Natural killer cell (primary cell): ENCODE measurements around the gene PPIP5K2. TPM values are rescaled to one million over a fixed set of nuclear protein-coding genes. Genes with fewer than 3 reads are reported as not detected.
"Not testable (repeated sequence)": the region's sequence is repeated elsewhere in the genome, so short reads cannot be mapped to it uniquely, and the experiment has no call there.

Experiments used
- ATAC-seq, 3 donors: fragments of 150-1000 bp in 2 of 3; fragments of 200-7000 bp in 1 of 3; cut with Tn5 transposase; 1 replicate in 1 of 3; 2 replicates in 2 of 3; pipeline ENCODE4 v1.10.0; 2021; ENCODE audit warnings: mild to moderate bottlenecking in 2 of 3, moderate library complexity in 2 of 3
- DNase-seq, 2 donors: peaks; one replicate each; pipeline versions ENCODE4 v3.0.0 to v3.0.0-alpha.2; 2013 to 2021; ENCODE audit warnings: mixed read lengths in 1 of 2
- H3K27ac ChIP-seq: one replicate; pipeline ENCODE4 v1.5.1; 2013; ENCODE audit warnings: mild to moderate bottlenecking, low read length
- H3K27me3 ChIP-seq: one replicate; pipeline ENCODE4 v1.6.1; 2013; ENCODE audit warnings: low read length; ENCODE audit not compliant: control insufficient read depth, insufficient read depth
- H3K36me3 ChIP-seq: one replicate; pipeline ENCODE4 v1.6.1; 2013; ENCODE audit warnings: low read length; ENCODE audit not compliant: control insufficient read depth, insufficient read depth
- H3K4me1 ChIP-seq: one replicate; pipeline ENCODE4 v1.6.1; 2013; ENCODE audit warnings: low read length; ENCODE audit not compliant: control insufficient read depth, insufficient read depth
- H3K4me3 ChIP-seq: one replicate; pipeline ENCODE4 v1.5.1; 2013; ENCODE audit warnings: low read length
- H3K9me3 ChIP-seq: one replicate; pipeline ENCODE4 v1.6.1; 2013; ENCODE audit warnings: low read length; ENCODE audit not compliant: control insufficient read depth, insufficient read depth
- H3K27ac Mint-ChIP-seq, 2 donors: one replicate each; pipeline ENCODE4 v1.8.0; 2022; ENCODE audit warnings: mild to moderate bottlenecking in 2 of 2, mixed read lengths in 2 of 2, moderate library complexity in 1 of 2
- H3K27me3 Mint-ChIP-seq, 2 donors: one replicate each; pipeline ENCODE4 v1.8.0; 2022; ENCODE audit warnings: low read depth in 2 of 2, mixed read lengths in 2 of 2
- H3K36me3 Mint-ChIP-seq: one replicate; pipeline ENCODE4 v1.8.0; 2022; ENCODE audit warnings: mixed read lengths
- H3K4me1 Mint-ChIP-seq, 2 donors: one replicate each; pipeline ENCODE4 v1.8.0; 2022; ENCODE audit warnings: mixed read lengths in 2 of 2
- H3K4me3 Mint-ChIP-seq: one replicate; pipeline ENCODE4 v1.8.0; 2022; ENCODE audit warnings: mild to moderate bottlenecking, moderate library complexity, mixed read lengths
- H3K9me3 Mint-ChIP-seq, 2 donors: one replicate each; pipeline ENCODE4 v1.8.0; 2022; ENCODE audit warnings: mixed read lengths in 2 of 2
- CTCF ChIP-seq: fragments of 200-600 bp; IDR thresholded peaks from one replicate; pipeline ENCODE4 v1.8.0; 2022; ENCODE audit warnings: antibody characterized with exemption
- WGBS: methylation state at CpG from one replicate; pipeline ENCODE4 v1.1.7; 2013; ENCODE audit warnings: missing lambda C conversion rate; ENCODE audit not compliant: insufficient coverage; 5-methylcytosine and 5-hydroxymethylcytosine counted together
- intact Hi-C: fragments of 100-400 bp; cut with micrococcal nuclease; formaldehyde crosslinking; loops from one replicate; pipeline ENCODE4 v1.14.2; 2022
- total RNA-seq, 4 donors: library from RNA; stranded (reverse); fragments of 120-200 nt in 1 of 4; gene quantifications; one replicate each; pipeline versions ENCODE4 v1.2.3 to v1.2.4, GENCODE V29; 2013 to 2022

The PPIP5K2 gene
- total RNA-seq, 3 donors from 2014 or later (not counting 1 experiment from before 2014, with no cell fraction given), result 71.4 to 85.3 (median 72.8) TPM

- Histone ChIP-seq H3K36me3 (no peaks in the 10 kb centered on the region), H3K9me3 (no peaks in the 10 kb centered on the region), H3K4me3 (no peak overlapping the region), H3K27me3 (no peaks in the 10 kb centered on the region), H3K27ac (no peak overlapping the region), H3K4me1 (no peaks in the 10 kb centered on the region)
- intact Hi-C loops, result no loop called here
- Mint-ChIP-seq H3K36me3 (no peaks in the 10 kb centered on the region), H3K9me3 (no peaks in the 10 kb centered on the region), H3K4me3 (no peak overlapping the region), H3K4me1 (peaks cover 18% of the 10 kb centered on the region in 2 donors), H3K27ac (no peak overlapping the region), H3K27me3 (no peaks in the 10 kb centered on the region)
- 6% methylated on average over 2 of the region's 2 CpGs for WGBS
- ATAC-seq, result no peak
- no peak for TF ChIP-seq CTCF
- DNase-seq, result no peak
Observed at GRCh38 chr5:103216137-103216536, 96.0 kb downstream of the PPIP5K2 start.

GRCh38 chr5:103216697-103217096 lies 96.6 kb downstream of the PPIP5K2 start:
- H3K36me3 Mint-ChIP-seq, result no peaks in the 10 kb centered on the region
- Histone ChIP-seq H3K36me3 (no peaks in the 10 kb centered on the region), H3K4me3 (no peak overlapping the region), H3K9me3 (no peaks in the 10 kb centered on the region), H3K4me1 (no peaks in the 10 kb centered on the region), H3K27ac (no peak overlapping the region), H3K27me3 (no peaks in the 10 kb centered on the region)
- no peaks in the 10 kb centered on the region for H3K27me3 Mint-ChIP-seq
- no CpG with 5 or more reads among the region's 2 CpGs for WGBS
- peaks cover 13% of the 10 kb centered on the region in 2 donors for H3K4me1 Mint-ChIP-seq
- H3K9me3 Mint-ChIP-seq, result no peaks in the 10 kb centered on the region
- intact Hi-C loops, result no loop called here
- no peak for DNase-seq
- no peak for TF ChIP-seq CTCF
- H3K4me3 Mint-ChIP-seq, result no peak overlapping the region
- no peak for ATAC-seq
- no peak overlapping the region for H3K27ac Mint-ChIP-seq

DNA sequence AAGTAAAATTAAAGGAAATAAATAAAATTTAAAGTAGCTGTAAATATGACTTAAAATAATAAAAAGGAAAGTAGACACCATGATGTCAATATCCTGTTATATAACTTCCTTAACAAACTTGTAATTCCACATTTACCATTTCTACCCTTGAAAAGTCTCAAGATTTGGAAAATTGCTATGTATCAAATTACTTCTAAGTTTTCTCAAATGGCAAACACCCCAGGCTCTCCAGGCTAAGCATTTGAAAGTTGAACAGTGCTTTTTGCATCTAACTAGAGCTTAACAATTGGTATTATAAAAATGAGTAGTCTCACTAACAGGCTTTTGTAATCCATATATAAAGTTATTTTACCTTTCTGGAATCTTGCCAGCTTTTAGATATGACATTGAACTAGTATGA lies 97.0 kb downstream of the PPIP5K2 start:
- Mint-ChIP-seq H3K27ac (no peak overlapping the region), H3K9me3 (no peaks in the 10 kb centered on the region), H3K36me3 (no peaks in the 10 kb centered on the region), H3K4me3 (no peak overlapping the region), H3K27me3 (no peaks in the 10 kb centered on the region), H3K4me1 (peaks cover 8 to 9% of the 10 kb centered on the region in 2 donors)
- no peaks in the 10 kb centered on the region for H3K9me3 ChIP-seq
- no peaks in the 10 kb centered on the region for H3K27me3 ChIP-seq
- H3K36me3 ChIP-seq, result no peaks in the 10 kb centered on the region
- no peak for DNase-seq
- no peak overlapping the region for H3K27ac ChIP-seq
- no peak for ATAC-seq
- no peak overlapping the region for H3K4me3 ChIP-seq
- H3K4me1 ChIP-seq, result no peaks in the 10 kb centered on the region
- intact Hi-C loops, result no loop called here
- no peak for TF ChIP-seq CTCF

DNA sequence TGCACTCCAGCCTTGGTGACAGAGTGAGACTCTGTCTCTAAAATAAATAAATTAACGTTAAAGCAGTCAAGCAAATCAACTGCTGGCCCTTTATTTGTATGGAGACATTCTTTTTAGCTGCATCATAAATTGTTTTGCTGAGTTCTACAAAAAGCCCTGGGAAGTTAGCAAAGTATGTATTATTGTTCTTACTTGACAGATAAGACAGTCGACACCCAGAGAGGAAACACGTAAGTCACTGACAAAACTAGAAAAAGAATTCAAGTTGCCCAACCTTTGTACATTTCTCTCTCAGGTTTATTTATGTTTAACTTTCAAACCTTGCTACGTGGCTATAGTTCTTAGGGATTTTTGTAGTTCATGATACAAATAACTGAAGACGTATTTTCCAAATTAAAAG lies 98.1 kb downstream of the PPIP5K2 start:
- Mint-ChIP-seq H3K4me3 (no peak overlapping the region), H3K9me3 (no peaks in the 10 kb centered on the region), H3K27me3 (no peaks in the 10 kb centered on the region), H3K4me1 (peaks cover 5% of the 10 kb centered on the region in 2 donors), H3K36me3 (no peaks in the 10 kb centered on the region), H3K27ac (no peak overlapping the region)
- Histone ChIP-seq H3K4me3 (no peak overlapping the region), H3K36me3 (no peaks in the 10 kb centered on the region), H3K27ac (no peak overlapping the region), H3K4me1 (no peaks in the 10 kb centered on the region), H3K9me3 (no peaks in the 10 kb centered on the region), H3K27me3 (no peaks in the 10 kb centered on the region)
- ATAC-seq (no peak), DNase-seq (no peak)
- no peak for TF ChIP-seq CTCF
- intact Hi-C loops, result no loop called here
- 91% methylated on average over 3 of the region's 5 CpGs for WGBS

GRCh38 chr5:103219074-103219473 lies 99.0 kb downstream of the PPIP5K2 start:
- H3K27ac ChIP-seq, H3K27me3 Mint-ChIP-seq, intact Hi-C loops, H3K36me3 Mint-ChIP-seq, H3K27me3 ChIP-seq, H3K4me3 ChIP-seq, DNase-seq, H3K27ac Mint-ChIP-seq, H3K9me3 ChIP-seq, H3K4me3 Mint-ChIP-seq, H3K36me3 ChIP-seq, H3K4me1 Mint-ChIP-seq, ATAC-seq, H3K9me3 Mint-ChIP-seq, H3K4me1 ChIP-seq: not testable (repeated sequence)
- WGBS, result no CpG with 5 or more reads among the region's 2 CpGs
